HG03060 (cell line): Measurements from ENCODE around the gene RCL1.
"Not testable (repeated sequence)": the region's sequence is repeated elsewhere in the genome, so short reads cannot be mapped to it uniquely, and the experiment has no call there.

Experiments
- ATAC-seq: cut with Tn5 transposase; IDR thresholded peaks from one replicate; pipeline ENCODE4 v1.9.1; 2021; ENCODE audit warnings: low read depth, moderate number of reproducible peaks; ENCODE audit not compliant: unreplicated experiment

The RCL1 gene

GRCh38 chr9:4864698-4865097 is 72.0 kb downstream of the RCL1 start:
- ATAC-seq = no peak

GRCh38 chr9:4865681-4866080 is 72.9 kb downstream of the RCL1 start:
- no peak for ATAC-seq

- no peak for ATAC-seq
Observed at GRCh38 chr9:4866239-4866969, 73.7 kb downstream of the RCL1 start.

- no peak for ATAC-seq
Observed at GRCh38 chr9:4873066-4873465, 80.3 kb downstream of the RCL1 start.

GRCh38 chr9:4875559-4875958 is 82.8 kb downstream of the RCL1 start:
- ATAC-seq = no peak

- no peak for ATAC-seq
Observed at GRCh38 chr9:4879115-4879558, 86.4 kb downstream of the RCL1 start.

GRCh38 chr9:4883326-4883873 is 90.7 kb downstream of the RCL1 start:
- ATAC-seq = no peak

GRCh38 chr9:4886698-4887097 is 94.0 kb downstream of the RCL1 start:
- peak; percentile 99 for ATAC-seq

- ATAC-seq = no peak
Observed at GRCh38 chr9:4887556-4887955, 94.8 kb downstream of the RCL1 start.

GRCh38 chr9:4890242-4890641 is 97.5 kb downstream of the RCL1 start:
- no peak for ATAC-seq

- ATAC-seq = no peak
Observed at GRCh38 chr9:4890929-4891328, 98.2 kb downstream of the RCL1 start.

- no peak for ATAC-seq
Observed at GRCh38 chr9:4891674-4892073, 98.9 kb downstream of the RCL1 start.

- no peak for ATAC-seq
Observed at GRCh38 chr9:4892501-4893194, 99.9 kb downstream of the RCL1 start.

- no peak for ATAC-seq
Observed at GRCh38 chr9:4894076-4894475, 101.3 kb downstream of the RCL1 start.

GRCh38 chr9:4899853-4900252 is 107.1 kb downstream of the RCL1 start:
- not testable (repeated sequence) for ATAC-seq

- ATAC-seq = not testable (repeated sequence)
Observed at GRCh38 chr9:4901401-4902134, 108.8 kb downstream of the RCL1 start.

- ATAC-seq = no peak
Observed at GRCh38 chr9:4902135-4902475, 109.4 kb downstream of the RCL1 start.

GRCh38 chr9:4904322-4905134 is 111.8 kb downstream of the RCL1 start:
- ATAC-seq = no peak

- no peak for ATAC-seq
Observed at GRCh38 chr9:4905135-4905490, 112.4 kb downstream of the RCL1 start.
